ELR (cell line): ENCODE data around the gene RAB22A.
A peak's percentile ranks its signal among the peaks of the same experiment; 100 is the strongest.

Experiments
- DNase-seq: peaks from one replicate; pipeline ENCODE4 v3.0.0-alpha.2; 2015; ENCODE audit warnings: low read depth

RAB22A gene

GRCh38 chr20:58303547-58303946 lies 6.0 kb upstream of the RAB22A start:
- peak; percentile 28 for DNase-seq

- DNase-seq, result no peak
Measured at GRCh38 chr20:58305061-58305460, 4.5 kb upstream of the RAB22A start.

DNA sequence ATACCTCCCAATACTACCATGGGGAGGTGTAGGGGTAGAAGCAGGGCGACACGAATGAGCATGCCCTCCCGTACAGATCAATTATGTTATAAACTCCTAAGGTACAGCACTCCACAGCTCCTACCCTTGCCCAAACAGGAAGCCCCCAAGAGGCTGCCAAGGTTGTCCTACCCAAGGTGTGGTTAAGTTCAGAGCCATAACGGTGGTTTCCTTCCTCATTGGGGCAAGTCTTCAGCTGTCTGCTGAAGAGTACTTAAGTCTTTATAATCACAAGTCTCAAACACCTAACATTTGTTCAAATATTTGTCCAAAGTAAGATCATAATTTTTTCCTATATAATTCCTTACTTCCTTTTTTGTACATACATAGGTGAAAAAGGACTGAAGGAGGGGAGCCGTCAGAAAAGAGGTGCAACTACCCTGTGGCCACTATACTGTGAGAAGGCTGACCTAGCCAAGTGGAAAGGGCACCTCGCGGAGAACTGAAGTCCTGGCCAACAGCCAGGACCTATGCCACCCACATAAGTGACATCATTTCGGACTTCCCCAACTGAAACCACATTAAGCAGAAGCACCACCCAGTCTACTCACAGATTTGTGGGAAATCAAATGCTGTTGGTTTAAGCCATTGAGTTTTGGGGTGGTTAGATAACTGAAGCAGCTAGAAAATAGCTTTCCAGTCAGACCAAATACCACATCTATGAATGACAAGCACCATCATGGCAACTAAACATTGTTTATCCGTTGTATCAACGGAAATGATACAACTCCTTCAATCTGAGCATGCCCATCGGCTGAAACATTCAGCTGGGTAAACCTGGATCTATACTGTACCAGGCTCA lies 2.9 kb upstream of the RAB22A start:
- DNase-seq, result peak; percentile 78

GRCh38 chr20:58307270-58307669 lies 2.2 kb upstream of the RAB22A start:
- no peak for DNase-seq

DNA sequence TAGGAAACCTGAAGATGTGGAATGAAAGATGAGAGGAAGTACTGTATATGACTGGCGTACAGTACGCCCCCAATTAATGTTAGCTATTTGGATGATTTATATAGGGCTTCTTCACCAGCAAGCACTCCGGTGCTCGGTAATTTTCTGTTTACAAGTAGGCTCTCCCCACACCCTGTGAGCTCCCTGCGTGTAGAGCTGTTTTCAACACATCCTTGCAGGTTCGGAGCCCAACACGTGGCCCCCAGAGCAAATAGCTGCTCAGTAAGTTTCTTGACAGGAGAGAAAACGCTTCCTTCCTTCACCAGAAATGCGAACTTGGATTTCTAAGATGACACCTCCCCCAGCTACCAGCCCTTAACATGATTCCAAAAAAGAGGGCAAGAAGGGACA lies 1.2 kb upstream of the RAB22A start:
- DNase-seq, result no peak

GRCh38 chr20:58308680-58309527 lies 611 bp upstream of the RAB22A start:
- peak; percentile 66 for DNase-seq

- peak; percentile 80 for DNase-seq
Measured at GRCh38 chr20:58310291-58310782, 822 bp downstream of the RAB22A start.

DNA sequence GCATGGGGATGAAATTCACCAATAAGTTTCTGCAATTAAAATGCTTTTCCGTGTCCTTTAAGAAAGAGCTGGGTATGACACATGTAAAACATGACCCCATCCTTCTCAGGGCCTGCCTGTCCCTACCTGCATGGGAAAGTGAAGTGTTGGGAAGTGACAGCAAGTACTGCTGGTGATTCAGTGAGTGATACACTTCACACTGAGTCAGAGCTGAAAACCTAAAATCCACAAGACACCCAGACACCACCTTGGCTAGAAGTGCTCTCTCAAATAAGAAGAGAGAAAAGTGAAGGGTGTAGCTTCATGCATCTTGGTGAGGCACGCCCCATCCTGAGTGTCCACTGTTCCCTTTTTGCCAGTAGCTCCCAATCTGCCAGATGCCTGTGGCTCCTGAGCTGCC lies 3.3 kb downstream of the RAB22A start:
- peak; percentile 26 for DNase-seq

- no peak for DNase-seq
Measured at GRCh38 chr20:58313396-58313795, 3.9 kb downstream of the RAB22A start.

- no peak for DNase-seq
Measured at GRCh38 chr20:58321205-58321604, 11.7 kb downstream of the RAB22A start.

DNA sequence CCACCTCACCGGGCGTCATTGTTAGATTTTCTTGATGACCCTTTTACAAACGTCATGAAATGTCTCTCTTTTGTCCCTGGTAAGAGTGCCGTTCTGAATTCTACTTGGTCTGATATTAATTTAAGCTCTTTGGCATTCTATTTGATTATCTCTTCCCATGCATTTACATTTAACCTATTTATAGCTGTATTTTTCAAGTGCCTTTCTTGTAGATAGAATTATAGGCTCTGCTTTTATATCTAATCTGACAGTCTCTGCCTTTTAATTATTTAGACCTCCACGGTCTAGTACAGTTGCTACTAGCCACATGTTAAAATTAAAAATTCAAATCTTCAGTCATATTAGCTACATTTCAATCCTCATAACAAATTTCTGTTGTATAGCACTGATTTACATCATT lies 12.6 kb downstream of the RAB22A start:
- DNase-seq, result no peak

- no peak for DNase-seq
Measured at GRCh38 chr20:58325912-58326311, 16.4 kb downstream of the RAB22A start.

DNA sequence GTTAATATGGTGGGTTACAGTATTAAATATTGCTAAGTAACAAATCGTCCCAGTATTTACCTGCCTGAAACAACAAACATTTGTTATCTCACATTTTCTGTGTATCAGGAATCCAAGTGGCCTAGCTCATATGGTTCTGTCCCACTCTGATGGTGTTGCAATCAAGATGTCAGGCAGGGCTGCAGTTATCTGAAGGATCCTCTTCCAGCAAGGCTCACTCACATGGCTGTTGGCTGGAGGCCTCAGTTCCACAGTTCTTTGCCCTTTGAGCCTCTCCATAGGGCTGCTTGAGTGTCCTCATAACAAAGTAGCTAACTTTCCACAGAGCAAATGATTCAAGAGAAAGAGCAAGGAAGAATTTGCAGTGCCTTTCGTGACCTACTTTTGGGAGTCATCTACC lies 17.7 kb downstream of the RAB22A start:
- DNase-seq, result no peak

DNA sequence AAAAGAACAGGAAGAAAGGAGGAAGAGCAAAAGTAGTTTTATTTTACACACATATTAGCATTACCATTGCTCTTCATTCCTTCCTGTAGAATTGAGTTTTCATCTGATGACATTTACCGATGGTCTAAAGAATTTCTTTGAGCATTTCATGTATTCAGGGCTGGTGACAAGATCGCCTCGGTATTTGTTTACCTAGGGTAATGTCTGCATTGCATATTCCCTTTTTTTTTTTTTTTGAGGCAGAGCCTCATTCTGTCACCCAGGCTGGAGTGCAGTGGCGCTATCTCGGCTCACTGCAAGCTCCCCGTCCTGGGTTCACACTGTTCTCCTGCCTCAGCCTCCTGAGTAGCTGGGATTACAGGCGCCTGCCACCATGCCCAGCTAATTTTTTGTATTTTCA lies 19.3 kb downstream of the RAB22A start:
- no peak for DNase-seq

DNA sequence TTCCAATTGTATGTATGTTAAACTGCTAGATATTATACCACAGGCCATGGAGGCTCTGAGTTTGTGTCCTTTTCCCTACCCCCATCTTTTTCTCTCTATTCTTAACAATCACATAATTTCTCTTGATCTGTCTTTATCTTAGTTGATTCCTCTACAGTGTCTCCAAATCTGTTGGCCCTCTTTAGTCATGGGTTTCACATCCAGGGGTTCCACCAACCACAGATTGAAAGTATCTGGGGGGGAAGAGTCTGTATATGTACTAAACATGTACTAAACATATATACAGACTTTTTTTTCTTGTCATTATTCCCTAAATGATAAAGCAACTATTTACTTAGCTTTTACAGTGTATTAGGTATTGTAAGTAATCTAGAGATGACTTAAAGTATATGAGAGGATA lies 20.2 kb downstream of the RAB22A start:
- no peak for DNase-seq

- no peak for DNase-seq
Measured at GRCh38 chr20:58330249-58330648, 20.7 kb downstream of the RAB22A start.

- DNase-seq, result no peak
Measured at GRCh38 chr20:58330687-58331086, 21.2 kb downstream of the RAB22A start.

DNA sequence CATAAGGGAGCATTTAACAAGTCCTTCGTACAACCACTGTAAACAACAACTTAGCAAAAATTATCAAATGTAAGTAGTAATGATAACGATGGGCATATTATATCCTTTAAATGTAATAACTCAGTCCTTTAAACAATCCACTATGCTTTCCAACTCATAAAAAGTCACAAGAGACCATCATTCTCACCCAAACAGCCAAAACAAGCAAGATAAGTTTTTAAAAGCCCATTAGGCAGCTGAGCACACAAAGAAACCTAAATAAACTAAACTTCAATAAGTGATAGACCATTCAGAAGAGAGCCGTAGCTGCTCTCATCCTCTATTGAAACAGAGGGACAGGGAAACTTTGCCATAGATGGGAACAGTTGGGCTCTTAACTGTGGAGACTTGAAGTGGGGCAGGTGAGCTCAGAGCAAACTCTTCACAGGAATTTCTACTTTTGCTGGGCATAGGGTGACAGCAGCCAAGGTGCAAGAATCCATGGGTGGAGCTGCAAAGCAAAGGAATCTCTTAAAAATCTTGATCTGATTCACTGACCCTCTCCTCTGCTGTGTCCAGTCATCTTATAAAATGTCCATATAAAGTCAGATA lies 22.5 kb downstream of the RAB22A start:
- DNase-seq, result no peak

DNA sequence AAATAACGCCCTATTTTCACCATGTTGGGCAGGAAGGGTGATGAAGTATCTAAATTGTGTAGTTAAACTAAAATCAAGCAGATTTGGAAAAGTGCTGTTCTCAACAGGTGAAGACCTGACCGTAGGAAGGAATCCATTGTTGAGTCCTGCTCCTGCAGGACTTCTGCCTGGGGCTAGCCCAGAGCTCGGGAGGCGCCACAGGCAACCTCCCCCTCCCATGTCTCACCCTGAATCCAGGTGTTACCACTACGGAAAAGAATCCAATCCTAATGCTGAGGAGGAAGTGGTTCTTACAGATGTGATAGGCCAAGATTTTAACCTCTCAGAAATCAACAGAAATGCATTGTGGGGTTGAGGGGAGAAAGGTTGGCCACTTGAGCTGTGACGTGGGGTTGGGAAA lies 30.2 kb downstream of the RAB22A start:
- DNase-seq, result no peak

DNA sequence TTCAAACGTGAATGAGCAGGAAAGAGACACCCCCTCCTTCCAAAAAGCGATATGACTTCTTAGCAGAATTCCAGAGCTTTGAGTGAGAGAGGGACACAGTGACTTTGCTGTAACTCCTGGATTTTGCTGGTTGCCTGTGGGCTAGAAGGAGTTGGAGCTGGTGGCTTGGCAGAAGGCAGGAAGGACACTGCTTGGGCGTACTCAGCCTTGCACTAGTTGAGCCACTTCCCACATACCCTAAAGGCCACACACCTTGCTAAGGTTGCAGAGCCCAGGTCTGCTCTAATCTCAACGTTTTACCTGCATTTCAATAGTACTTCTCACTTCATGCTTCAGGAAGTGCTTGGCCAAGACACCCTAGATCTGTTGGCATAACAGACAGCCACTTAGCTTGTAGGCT lies 30.6 kb downstream of the RAB22A start:
- DNase-seq, result no peak

DNA sequence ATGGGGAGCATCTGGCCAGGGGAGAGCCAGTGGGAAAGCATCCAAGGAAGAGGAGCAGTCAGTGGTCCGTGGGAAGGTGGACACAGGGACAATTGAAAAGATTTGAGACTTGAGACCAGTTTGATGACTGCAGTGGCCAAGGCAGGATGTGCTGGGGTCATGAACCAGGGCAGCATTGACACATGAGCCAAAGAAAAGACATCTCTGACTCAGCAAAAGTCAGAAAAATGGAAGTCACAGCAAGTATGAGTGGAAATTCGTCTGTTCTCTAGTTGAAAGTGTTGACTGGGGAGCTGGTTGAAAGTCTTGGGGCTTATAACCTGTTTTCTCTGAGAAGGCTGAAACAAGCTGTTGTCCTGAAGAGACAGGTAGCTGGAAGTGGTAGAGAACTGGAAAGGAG lies 31.3 kb downstream of the RAB22A start:
- peak; percentile 64 for DNase-seq

DNA sequence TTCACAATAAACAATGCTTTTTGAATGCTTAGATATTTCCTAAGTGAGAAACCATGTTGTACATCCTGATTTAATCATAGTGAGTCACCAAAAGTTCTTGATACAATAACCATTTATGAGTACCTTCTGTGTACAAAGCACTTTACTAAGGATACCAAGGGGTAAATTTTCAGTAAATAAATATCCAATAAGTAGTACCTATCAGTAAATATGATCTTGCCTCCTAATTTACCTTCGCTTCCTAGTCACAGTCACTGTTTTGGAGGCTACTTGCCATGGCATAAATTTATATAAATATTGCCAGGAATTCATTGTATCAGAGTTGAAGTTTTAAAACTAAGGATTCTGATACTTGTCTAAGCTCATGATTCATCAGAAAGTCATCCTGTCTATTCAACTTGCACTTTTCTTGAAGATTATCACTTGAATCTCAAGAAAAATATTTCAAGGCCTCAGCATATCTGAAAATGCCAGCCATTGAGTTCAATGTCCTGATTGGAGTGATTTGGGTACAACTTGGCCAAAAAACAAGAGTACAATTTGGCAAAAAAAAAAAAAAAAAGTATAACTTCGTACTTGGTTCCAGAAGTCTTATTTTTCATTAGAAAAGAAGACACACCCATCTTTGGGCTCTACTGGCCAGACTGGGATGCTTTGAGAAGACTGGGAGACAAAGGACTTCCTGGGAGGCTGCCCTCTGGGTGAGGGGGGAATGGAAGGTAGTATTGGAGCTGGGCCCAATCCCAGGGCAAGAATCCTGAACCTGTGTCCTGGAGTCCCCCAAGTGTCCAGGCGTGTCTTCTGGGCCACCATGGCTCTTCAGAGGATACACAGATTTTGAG lies 32.8 kb downstream of the RAB22A start:
- peak; percentile 94 for DNase-seq
